Epithelial cell of proximal tubule (primary cell): Measurements from ENCODE around the gene STRADA. TPM values are rescaled to one million over a fixed set of nuclear protein-coding genes. Genes with fewer than 3 reads are reported as not detected.

Source experiments
- DNase-seq: peaks from one replicate; pipeline ENCODE4 v3.0.0-alpha.2; 2011; ENCODE audit warnings: low read depth
- H3K4me3 ChIP-seq: 2 replicates; pipeline ENCODE4 v1.5.1; 2011; ENCODE audit warnings: low read depth, mild to moderate bottlenecking, low read length
- total RNA-seq: library from RNA; depleted of rRNA; stranded (reverse); fragments of >200 nt; gene quantifications from 2 replicates; pipeline ENCODE4 v1.2.3, GENCODE V29; 2015
- TF ChIP-seq, protein P1 (sequence below): conservative IDR thresholded peaks from 2 replicates; pipeline ENCODE4 v1.5.1; 2012; ENCODE audit warnings: low read depth, mild to moderate bottlenecking, low read length

Gene STRADA
- total RNA-seq, 1 donor from 2014 or later: 33.9 TPM

DNA sequence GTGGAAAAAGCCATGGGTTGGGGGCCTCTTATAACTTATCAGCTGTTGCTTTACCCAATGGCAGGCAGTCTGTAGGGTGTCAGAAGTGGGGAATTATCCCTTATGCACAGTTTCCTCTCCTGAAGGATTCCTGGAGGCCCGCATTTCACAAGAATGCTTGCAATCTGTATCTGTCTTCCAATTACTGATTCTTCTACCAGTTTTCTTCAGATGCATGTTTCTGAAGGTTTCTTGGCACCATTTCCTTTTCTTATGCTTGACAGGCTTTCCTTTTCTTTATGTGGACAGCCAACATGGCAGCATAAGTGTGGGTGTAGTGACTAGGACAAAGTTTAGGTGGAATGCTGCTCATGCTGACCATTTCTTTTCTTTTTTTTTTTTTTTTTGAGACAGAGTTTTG, 83.2 kb downstream of the STRADA start:
- TF ChIP-seq, protein P1, sequence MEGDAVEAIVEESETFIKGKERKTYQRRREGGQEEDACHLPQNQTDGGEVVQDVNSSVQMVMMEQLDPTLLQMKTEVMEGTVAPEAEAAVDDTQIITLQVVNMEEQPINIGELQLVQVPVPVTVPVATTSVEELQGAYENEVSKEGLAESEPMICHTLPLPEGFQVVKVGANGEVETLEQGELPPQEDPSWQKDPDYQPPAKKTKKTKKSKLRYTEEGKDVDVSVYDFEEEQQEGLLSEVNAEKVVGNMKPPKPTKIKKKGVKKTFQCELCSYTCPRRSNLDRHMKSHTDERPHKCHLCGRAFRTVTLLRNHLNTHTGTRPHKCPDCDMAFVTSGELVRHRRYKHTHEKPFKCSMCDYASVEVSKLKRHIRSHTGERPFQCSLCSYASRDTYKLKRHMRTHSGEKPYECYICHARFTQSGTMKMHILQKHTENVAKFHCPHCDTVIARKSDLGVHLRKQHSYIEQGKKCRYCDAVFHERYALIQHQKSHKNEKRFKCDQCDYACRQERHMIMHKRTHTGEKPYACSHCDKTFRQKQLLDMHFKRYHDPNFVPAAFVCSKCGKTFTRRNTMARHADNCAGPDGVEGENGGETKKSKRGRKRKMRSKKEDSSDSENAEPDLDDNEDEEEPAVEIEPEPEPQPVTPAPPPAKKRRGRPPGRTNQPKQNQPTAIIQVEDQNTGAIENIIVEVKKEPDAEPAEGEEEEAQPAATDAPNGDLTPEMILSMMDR: no peak
- no peak overlapping the region for H3K4me3 ChIP-seq
- no peak for DNase-seq

- H3K4me3 ChIP-seq: no peak overlapping the region
- TF ChIP-seq, protein P1: no peak
- DNase-seq: no peak
Measured at GRCh38 chr17:63657786-63658185, 83.8 kb downstream of the STRADA start.

DNA sequence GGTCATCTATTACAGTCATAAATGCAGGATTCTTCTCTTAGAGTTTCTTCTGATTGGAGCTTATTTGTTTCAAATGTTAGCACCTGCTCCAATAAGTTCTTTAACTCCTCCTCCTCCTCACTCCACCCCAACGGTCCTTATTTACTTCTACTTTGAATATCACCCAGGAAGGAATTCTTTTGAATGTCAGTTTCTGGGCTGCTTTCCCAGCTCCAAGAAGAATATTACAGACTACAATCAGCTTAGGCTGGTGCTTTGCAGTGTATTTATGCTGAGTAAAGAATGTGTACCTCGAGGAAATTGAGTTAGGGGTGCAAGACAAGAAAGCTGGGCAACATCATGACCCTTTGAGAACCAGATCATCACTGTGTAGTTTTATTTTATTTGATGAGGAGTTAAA, 88.5 kb downstream of the STRADA start:
- H3K4me3 ChIP-seq: no peak overlapping the region
- no peak for DNase-seq
- TF ChIP-seq, protein P1: no peak

Other genes starting within 250 kb of the STRADA start
- not detected in 2 replicates for gene KCNH6, start 218.4 kb downstream of the STRADA start, total RNA-seq
- gene DCAF7, start 191.3 kb downstream of the STRADA start, total RNA-seq: 36.1 and 45.8 TPM in 2 replicates
- gene TACO1, start 140.9 kb downstream of the STRADA start, total RNA-seq: 22.8 and 32.8 TPM in 2 replicates
- 12.8 and 17.4 TPM in 2 replicates for gene MAP3K3, start 119.4 kb downstream of the STRADA start, total RNA-seq
- gene LIMD2, start 41.7 kb downstream of the STRADA start, total RNA-seq: 111 and 161 TPM in 2 replicates
- 27.6 and 34.8 TPM in 2 replicates for gene CCDC47, start 31.8 kb upstream of the STRADA start, total RNA-seq
- 35.0 and 44.6 TPM in 2 replicates for gene DDX42, start 32.4 kb upstream of the STRADA start, total RNA-seq
- gene PSMC5, start 85.6 kb upstream of the STRADA start, total RNA-seq: 83.9 and 109 TPM in 2 replicates
- gene FTSJ3, start 85.9 kb upstream of the STRADA start, total RNA-seq: 71.7 and 86.2 TPM in 2 replicates
- 95.9 and 135 TPM in 2 replicates for gene SMARCD2, start 100.9 kb upstream of the STRADA start, total RNA-seq
- not detected in 2 replicates for gene CSH2, start 131.9 kb upstream of the STRADA start, total RNA-seq
- gene GH2, start 140.1 kb upstream of the STRADA start, total RNA-seq: not detected in 2 replicates
- gene CSH1, start 154.8 kb upstream of the STRADA start, total RNA-seq: not detected in 2 replicates
- not detected in 2 replicates for gene CSHL1, start 169.5 kb upstream of the STRADA start, total RNA-seq
- gene GH1, start 177.0 kb upstream of the STRADA start, total RNA-seq: not detected in 2 replicates
- not detected in 2 replicates for gene CD79B, start 190.5 kb upstream of the STRADA start, total RNA-seq
- under 0.01 TPM in 1 of 2 replicates, not detected in the other for gene SCN4A, start 231.1 kb upstream of the STRADA start, total RNA-seq